WTC11 (cell line): ENCODE data around the gene MLST8. TPM values are rescaled to one million over a fixed set of nuclear protein-coding genes. Genes with fewer than 3 reads are reported as not detected.
"Not testable (repeated sequence)": the region's sequence is repeated elsewhere in the genome, so short reads cannot be mapped to it uniquely, and the experiment has no call there.

Experiments used
- ATAC-seq: fragments of 200-7000 bp; cut with Tn5 transposase; 2 replicates; pipeline ENCODE4 v1.10.0; 2021; ENCODE audit warnings: mild to moderate bottlenecking, moderate library complexity
- CTCF ChIA-PET: fragments of 300-600 bp; sonication (Branson Sonifier 250); formaldehyde crosslinking; loops from one replicate; lab custom pipeline; 2021; ENCODE audit warnings: antibody characterized with exemption; lab: Charles Lee
- POLR2A ChIA-PET: fragments of 350-600 bp; sonication (Branson Sonifier 250); formaldehyde crosslinking; loops from one replicate; lab custom pipeline; 2021; ENCODE audit warnings: antibody characterized with exemption; lab: Charles Lee
- DNase-seq: peaks from one replicate; pipeline ENCODE4 v3.0.0; 2021; ENCODE audit warnings: low spot score
- H3K27ac Mint-ChIP-seq: 2 replicates; pipeline ENCODE4 v1.8.0; 2021; ENCODE audit warnings: mixed read lengths
- H3K27me3 Mint-ChIP-seq: 2 replicates; pipeline ENCODE4 v1.8.0; 2021; ENCODE audit warnings: low read depth, mild to moderate bottlenecking, moderate library complexity, mixed read lengths
- H3K36me3 Mint-ChIP-seq: 2 replicates; pipeline ENCODE4 v1.8.0; 2021; ENCODE audit warnings: mixed read lengths
- H3K4me1 Mint-ChIP-seq: 2 replicates; pipeline ENCODE4 v1.8.0; 2022; ENCODE audit warnings: mixed read lengths
- H3K4me3 Mint-ChIP-seq: 2 replicates; pipeline ENCODE4 v1.8.0; 2021; ENCODE audit warnings: mild to moderate bottlenecking, moderate library complexity, mixed read lengths
- H3K9me3 Mint-ChIP-seq: 2 replicates; pipeline ENCODE4 v1.8.0; 2021; ENCODE audit warnings: mixed read lengths
- ARID4B ChIP-seq: sonication (generic); formaldehyde crosslinking; IDR thresholded peaks from 2 replicates; pipeline ENCODE4 v1.8.0; 2023; ENCODE audit warnings: missing genetic modification reagents, mild to moderate bottlenecking, borderline replicate concordance
- CBFB ChIP-seq: sonication (generic); formaldehyde crosslinking; IDR thresholded peaks from 2 replicates; pipeline ENCODE4 v1.8.1; 2022; ENCODE audit warnings: mild to moderate bottlenecking, low read depth, missing genetic modification reagents
- CDX4 ChIP-seq: fragments of 250-450 bp; sonication (Bioruptor Pico); IDR thresholded peaks from 2 replicates; pipeline ENCODE4 v1.9.0; 2021; ENCODE audit warnings: moderate library complexity, mild to moderate bottlenecking, inconsistent platforms, borderline replicate concordance
- ERG ChIP-seq: fragments of 250-450 bp; sonication (Bioruptor Pico); IDR thresholded peaks from 2 replicates; pipeline ENCODE4 v1.8.0; 2021; ENCODE audit warnings: mild to moderate bottlenecking
- ESRRA ChIP-seq: sonication (generic); formaldehyde crosslinking; IDR thresholded peaks from 2 replicates; pipeline ENCODE4 v1.8.1; 2022; ENCODE audit warnings: mild to moderate bottlenecking, missing genetic modification reagents, borderline replicate concordance
- ETV6 ChIP-seq: sonication (generic); formaldehyde crosslinking; IDR thresholded peaks from 2 replicates; pipeline ENCODE4 v1.8.1; 2022; ENCODE audit warnings: mild to moderate bottlenecking, missing genetic modification reagents
- NFYB ChIP-seq: sonication (generic); formaldehyde crosslinking; conservative IDR thresholded peaks from 2 replicates; pipeline ENCODE4 v1.8.0; 2022; ENCODE audit warnings: low read depth, missing genetic modification reagents
- NR1H2 ChIP-seq: sonication (generic); formaldehyde crosslinking; IDR thresholded peaks from 2 replicates; pipeline ENCODE4 v1.9.0; 2021; ENCODE audit warnings: mild to moderate bottlenecking, moderate library complexity, missing genetic modification reagents
- TEAD1 ChIP-seq: sonication (generic); formaldehyde crosslinking; IDR thresholded peaks from 2 replicates; pipeline ENCODE4 v1.8.0; 2022; ENCODE audit warnings: mild to moderate bottlenecking, missing genetic modification reagents
- ZNF138 ChIP-seq: sonication (generic); formaldehyde crosslinking; conservative IDR thresholded peaks from 2 replicates; pipeline ENCODE4 v1.8.1; 2022; ENCODE audit warnings: mild to moderate bottlenecking, moderate library complexity, missing genetic modification reagents
- ZNF232 ChIP-seq: sonication (generic); formaldehyde crosslinking; IDR thresholded peaks from 2 replicates; pipeline ENCODE4 v1.8.0; 2022; ENCODE audit warnings: mild to moderate bottlenecking, missing genetic modification reagents
- ZNF263 ChIP-seq: sonication (generic); formaldehyde crosslinking; IDR thresholded peaks from 2 replicates; pipeline ENCODE4 v1.8.1; 2022; ENCODE audit warnings: low read depth, mild to moderate bottlenecking, moderate library complexity, missing genetic modification reagents
- ZNF396 ChIP-seq: fragments of 250-450 bp; sonication (Bioruptor Pico); IDR thresholded peaks from 2 replicates; pipeline ENCODE4 v1.8.0; 2021; ENCODE audit warnings: mild to moderate bottlenecking, moderate library complexity, borderline replicate concordance
- ZNF671 ChIP-seq: fragments of 250-450 bp; sonication (Bioruptor Pico); IDR thresholded peaks from 2 replicates; pipeline ENCODE4 v1.8.0; 2021; ENCODE audit warnings: mild to moderate bottlenecking
- ZSCAN18 ChIP-seq: fragments of 250-450 bp; sonication (Bioruptor Pico); IDR thresholded peaks from 2 replicates; pipeline ENCODE4 v2.1.2; 2022; ENCODE audit warnings: mild to moderate bottlenecking, moderate library complexity
- total RNA-seq: library from RNA; stranded (reverse); gene quantifications from 3 replicates; pipeline ENCODE4 v1.2.3, GENCODE V29; 2021

MLST8 gene
- total RNA-seq, 1 experiment from 2014 or later = 71.6 TPM

- CTCF ChIA-PET = interaction anchor here (0.5 to 4.5 kb wide), 8 partner anchors 8 to 262 kb away, joined by 3 to 51 read pairs (median 4); partner anchors contain the start of genes CASKIN1 and ECI1
- peak; percentile 38 for DNase-seq
- peak; percentile 14 for ATAC-seq
- Mint-ChIP-seq H3K4me3 (no peak overlapping the region), H3K36me3 (peaks cover 15% of the 10 kb centered on the region), H3K27me3 (peaks cover 16% of the 10 kb centered on the region), H3K9me3 (no peaks in the 10 kb centered on the region), H3K27ac (0 out of 2 replicates have a peak overlapping the region, but pooled peaks have one; percentile 32), H3K4me1 (no peaks in the 10 kb centered on the region)
- POLR2A ChIA-PET = interaction anchor here (1.0 to 4.1 kb wide), 2 partner anchors 13 to 84 kb away, joined by 3 to 28 read pairs; partner anchors contain the start of genes ECI1 and TRAF7
- TF ChIP-seq NFYB (CRISPR knock-in tag) (no peak), ERG (CRISPR knock-in tag) (0 out of 2 replicates have a peak, but pooled peaks have one; percentile 33)
- TF ChIP-seq, all 79 proteins: peak for 1
These were observed 33.8 kb downstream of the MLST8 start for GRCh38 chr16:2238838-2239675.

GRCh38 chr16:2240331-2240730 is 35.1 kb downstream of the MLST8 start:
- not testable (repeated sequence) for H3K9me3 Mint-ChIP-seq, H3K4me1 Mint-ChIP-seq, ATAC-seq, DNase-seq, H3K4me3 Mint-ChIP-seq, H3K27ac Mint-ChIP-seq
- Mint-ChIP-seq H3K36me3 (peaks cover 20% of the 10 kb centered on the region), H3K27me3 (peaks cover 16% of the 10 kb centered on the region)
- ChIA-PET POLR2A (interaction anchor here (0.5 to 1.2 kb wide), 3 partner anchors 12 to 34 kb away, joined by 3 to 7 read pairs (median 5); partner anchors contain the start of gene ECI1), CTCF (interaction anchor here (3.6 kb wide), 1 partner anchor 12 kb away, joined by 15 read pairs; the partner anchor contains the start of gene ECI1)

- no peak for ATAC-seq
- ChIA-PET POLR2A (no interaction called here), CTCF (interaction anchor here (0.6 to 3.6 kb wide), 3 partner anchors 9 to 186 kb away, joined by 3 to 15 read pairs (median 4); partner anchors contain the start of gene ECI1)
- Mint-ChIP-seq H3K27me3 (peaks cover 2% of the 10 kb centered on the region), H3K4me3 (no peak overlapping the region), H3K9me3 (no peaks in the 10 kb centered on the region), H3K27ac (no peak overlapping the region), H3K4me1 (no peaks in the 10 kb centered on the region), H3K36me3 (peaks cover 33% of the 10 kb centered on the region)
- DNase-seq = no peak
- no peak for TF ChIP-seq CBFB
- TF ChIP-seq ZNF396 (CRISPR knock-in tag) = no peak
- no peak for TF ChIP-seq CDX4
- TF ChIP-seq NR1H2 = no peak
- TF ChIP-seq ETV6 (CRISPR knock-in tag) = no peak
- TF ChIP-seq ZNF671 = no peak
- no peak for TF ChIP-seq ESRRA
- no peak for TF ChIP-seq TEAD1 (CRISPR knock-in tag)
- TF ChIP-seq ZNF138 (CRISPR knock-in tag) = no peak
- no peak for TF ChIP-seq ZNF232 (CRISPR knock-in tag)
- TF ChIP-seq ZNF263 (CRISPR knock-in tag) = no peak
- no peak for TF ChIP-seq ARID4B (CRISPR knock-in tag)
- no peak for TF ChIP-seq ZSCAN18
- TF ChIP-seq, all 79 proteins: peak for 0
These were observed 37.3 kb downstream of the MLST8 start for GRCh38 chr16:2242598-2242997.
